Measurements from ENCODE around the gene HDGF. TPM values are rescaled to one million over a fixed set of nuclear protein-coding genes. Genes with fewer than 3 reads are reported as not detected.

HDGF gene
- total RNA-seq, 1 donor from 2014 or later = 131 TPM

DNA sequence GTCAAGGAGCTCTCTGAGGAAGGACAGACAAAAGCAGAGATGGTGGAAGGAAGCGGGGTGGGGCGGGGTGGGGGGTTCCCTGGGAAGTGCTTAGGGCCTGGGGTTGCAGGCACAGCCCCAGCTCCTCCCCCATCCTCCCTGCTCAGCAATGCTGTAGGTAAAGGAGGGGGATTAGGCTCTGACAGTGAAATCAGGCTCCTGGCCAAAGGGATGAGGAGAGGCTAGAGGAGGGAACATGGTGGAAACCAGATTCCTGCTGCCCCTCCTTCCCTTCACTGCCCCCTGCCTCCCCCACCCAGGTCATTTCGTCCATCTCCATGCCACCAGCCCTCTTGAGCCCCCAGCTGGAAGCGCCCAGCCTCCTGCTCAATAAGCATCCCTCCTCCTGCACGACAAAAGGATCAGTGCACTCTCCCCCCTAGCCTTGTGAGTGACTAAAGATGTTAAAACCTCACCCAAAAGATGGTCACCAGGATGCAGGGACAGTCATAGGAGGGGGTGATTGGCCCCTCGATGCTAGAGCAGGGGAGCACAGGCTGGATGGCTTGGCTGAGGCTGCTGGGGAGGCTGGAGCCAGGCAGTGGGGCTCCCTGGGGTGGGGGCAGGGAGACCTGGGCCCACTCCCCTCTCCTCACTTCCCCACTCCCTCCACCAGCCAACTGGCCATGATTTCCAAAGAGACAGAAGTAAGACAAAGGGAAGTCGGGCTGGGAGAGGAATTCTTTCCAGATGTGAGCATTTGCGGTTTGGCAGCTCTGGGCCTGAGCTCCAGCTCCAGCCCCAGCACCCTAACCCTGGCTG, 43.9 kb downstream of the HDGF start:
- intact Hi-C loops (cut with DNase I) = no loop called here
- DNase-seq (ENCODE audit: low spot score) = no peak

DNA sequence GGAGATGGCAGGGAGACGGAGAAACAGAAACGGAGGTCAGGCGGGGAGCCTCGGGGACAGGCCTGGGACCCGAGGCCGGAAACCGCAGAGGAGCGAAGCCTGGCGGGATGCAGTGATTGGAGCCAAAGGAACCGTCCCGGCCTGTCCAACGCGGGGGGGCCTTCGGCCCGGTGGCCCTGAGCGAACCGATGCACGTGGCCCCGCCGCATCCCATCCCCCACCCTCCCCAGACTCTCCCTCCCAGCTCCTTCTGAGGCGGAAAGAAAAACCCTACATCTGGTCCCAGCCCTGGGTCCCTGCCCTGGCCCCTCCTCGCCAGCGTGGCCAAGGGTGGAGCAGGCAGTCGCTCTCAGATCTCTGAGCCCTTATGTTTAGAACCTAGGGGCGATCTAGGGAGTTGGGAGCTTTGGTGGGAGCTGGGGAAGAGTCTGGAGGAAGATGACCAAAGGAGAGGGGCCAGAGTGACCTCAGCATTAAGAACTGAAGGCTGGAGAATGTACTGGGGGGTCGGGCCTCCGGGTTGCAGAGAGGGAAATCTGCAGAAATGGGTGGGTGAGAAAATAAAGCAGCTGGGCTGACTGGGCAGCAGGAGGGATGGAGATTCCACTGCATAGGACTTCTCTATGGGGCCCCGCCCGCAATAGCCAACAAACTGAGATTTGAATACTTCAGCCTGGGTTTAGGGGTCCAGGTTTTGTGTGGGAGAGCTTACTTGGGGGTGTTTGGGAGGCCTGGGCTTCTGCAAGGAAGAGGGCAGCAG, 44.6 kb downstream of the HDGF start:
- intact Hi-C loops (cut with DNase I) = no loop called here
- no peak for DNase-seq (ENCODE audit: low spot score)

DNA sequence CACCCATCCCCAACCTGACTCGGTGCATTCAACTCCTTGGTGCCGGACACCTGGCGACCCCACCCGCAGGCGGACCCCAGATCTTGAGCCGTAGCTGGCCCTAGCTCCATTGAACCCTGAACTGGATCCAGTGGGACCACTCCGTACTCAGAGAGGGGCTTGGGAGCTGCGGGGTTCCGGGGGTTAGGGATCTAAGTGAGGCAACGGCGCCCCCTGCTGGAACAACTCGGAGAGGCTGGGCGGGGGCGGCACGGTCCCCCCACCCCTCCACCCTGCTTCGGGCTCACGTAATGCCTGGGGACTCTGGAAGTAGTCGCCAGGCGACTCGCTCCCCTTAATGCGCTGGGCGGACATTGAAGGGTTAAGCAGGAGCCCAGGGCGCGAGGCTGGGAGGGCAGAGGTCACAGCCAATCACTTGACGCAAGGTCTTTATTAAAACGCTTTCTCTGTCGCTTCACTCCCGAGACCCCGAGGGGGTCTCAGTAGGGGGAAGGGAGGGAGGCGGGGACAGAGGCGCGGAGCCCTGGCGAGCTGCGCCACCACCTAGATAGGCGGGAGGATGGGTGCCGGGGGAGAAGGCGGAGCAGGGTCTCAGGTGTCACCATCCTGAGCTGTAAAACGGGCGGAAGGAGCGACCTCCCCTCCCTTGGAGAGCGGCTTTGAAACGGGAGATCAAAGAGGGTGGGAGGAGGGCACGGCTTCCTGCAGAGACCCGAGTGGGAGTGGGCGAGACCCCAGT, 45.4 kb downstream of the HDGF start:
- no peak for DNase-seq (ENCODE audit: low spot score)
- intact Hi-C loops (cut with DNase I) = no loop called here

GRCh38 chr1:156705321-156705917, 46.1 kb downstream of the HDGF start, which contains the start of gene CRABP2:
Gene CRABP2 (minus strand): TSS chr1:156705583. CDS start chr1:156705446, 137 bp downstream.
- intact Hi-C loops (cut with DNase I) = no loop called here
- DNase-seq (ENCODE audit: low spot score) = no peak

- DNase-seq (ENCODE audit: low spot score) = no peak
These were observed 46.5 kb downstream of the HDGF start for GRCh38 chr1:156704930-156705320.

DNA sequence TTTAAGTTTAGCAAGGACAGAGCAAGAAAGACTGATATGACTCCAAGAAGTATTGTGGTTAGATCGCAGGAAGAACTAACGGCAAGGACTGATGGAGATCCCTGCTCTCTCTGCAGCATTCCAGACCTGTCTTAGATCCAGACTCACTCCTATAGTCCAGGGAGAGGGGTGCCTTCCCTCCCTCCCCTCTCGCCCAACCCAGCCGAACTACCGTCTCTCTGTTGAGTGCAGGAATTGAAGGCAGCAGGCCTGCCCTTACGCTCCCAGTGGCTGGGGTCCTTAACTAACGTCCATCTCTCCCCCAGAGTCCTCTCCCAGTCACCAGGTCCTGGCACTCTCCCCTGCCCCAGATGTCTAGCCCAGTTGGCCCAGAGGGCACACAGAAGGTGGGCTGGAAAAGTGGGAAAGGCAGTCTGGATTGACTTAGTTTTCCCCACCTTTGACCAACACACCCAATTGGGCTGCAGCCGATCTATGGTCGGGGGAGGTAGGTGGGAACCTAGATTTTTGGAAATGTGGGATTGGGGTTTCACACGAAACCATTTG, 47.2 kb downstream of the HDGF start:
- DNase-seq (ENCODE audit: low spot score) = no peak
- intact Hi-C loops (cut with DNase I) = no loop called here

More at GRCh38 chr1:156704930-156705320, 46.5 kb downstream of the HDGF start:
- intact Hi-C loops (cut with DNase I) = no loop called here

DNA sequence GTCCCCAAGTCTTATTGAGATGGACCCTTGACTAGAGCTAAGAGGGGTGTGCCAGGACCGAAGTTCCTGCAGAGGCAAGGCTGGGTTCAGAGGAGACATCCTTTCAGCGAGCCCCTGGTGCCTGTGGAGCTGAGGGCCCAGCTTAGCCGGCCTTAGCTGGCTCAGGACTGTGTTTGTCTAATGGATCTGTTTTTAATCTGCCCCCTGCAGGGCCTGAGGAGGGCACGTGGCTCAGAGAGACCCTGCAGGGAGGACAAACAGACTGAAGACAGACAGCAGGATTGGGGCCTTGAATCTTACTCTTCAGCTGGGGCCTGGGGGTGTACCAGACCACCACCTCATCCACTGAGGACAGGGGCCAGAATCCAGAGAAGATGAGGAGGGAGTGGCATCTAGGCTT, 47.7 kb downstream of the HDGF start:
- no peak for DNase-seq (ENCODE audit: low spot score)
- intact Hi-C loops (cut with DNase I) = no loop called here

DNA sequence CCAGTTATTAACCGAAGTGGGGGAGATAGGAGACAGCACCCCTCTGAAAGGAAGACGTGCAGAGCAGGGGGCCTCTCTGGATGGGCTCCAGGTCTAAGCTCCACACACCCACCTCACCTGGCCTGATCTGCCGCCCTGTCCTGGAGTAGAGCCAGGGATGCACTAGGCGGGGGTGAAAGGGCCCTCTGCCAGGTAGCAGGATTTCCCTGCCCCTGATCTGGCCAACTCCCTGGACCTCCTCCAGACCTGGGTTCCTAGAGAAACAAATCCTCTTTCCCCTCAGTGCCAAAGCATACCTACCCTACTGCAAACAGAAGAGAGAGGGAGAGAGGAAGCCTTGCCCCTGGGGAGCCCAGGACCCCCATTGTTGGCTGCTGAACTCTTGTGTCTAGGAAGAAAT, 48.1 kb downstream of the HDGF start:
- no peak for DNase-seq (ENCODE audit: low spot score)
- intact Hi-C loops (cut with DNase I) = no loop called here

- DNase-seq (ENCODE audit: low spot score) = no peak
- intact Hi-C loops (cut with DNase I) = no loop called here
These were observed 50.5 kb downstream of the HDGF start for GRCh38 chr1:156700736-156701531.

DNA sequence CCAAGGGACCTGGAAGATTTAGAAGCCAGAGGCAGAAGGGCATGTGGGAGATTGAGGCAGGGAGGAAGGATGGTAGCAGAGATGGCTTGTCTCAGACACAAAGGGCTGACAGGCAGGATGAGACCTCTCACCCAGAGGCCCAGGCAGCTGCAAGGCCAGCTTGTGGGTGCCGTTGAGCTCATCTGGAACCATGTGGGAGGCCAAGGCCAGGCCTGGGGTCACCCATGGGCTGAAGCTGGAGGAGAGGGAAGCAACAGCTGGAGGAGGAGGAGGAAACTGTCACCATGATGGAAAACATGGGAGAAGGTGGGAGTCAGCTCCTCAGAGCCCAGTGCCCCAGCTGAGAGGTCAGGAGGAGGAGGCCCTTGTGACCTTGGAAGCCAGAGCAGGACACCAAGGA, 52.5 kb downstream of the HDGF start:
- DNase-seq (ENCODE audit: low spot score) = no peak
- intact Hi-C loops (cut with DNase I) = loop anchor here (10.0 kb wide), 2 partner anchors 156 to 186 kb away; partner anchors contain the start of gene INSRR

- intact Hi-C loops (cut with DNase I) = loop anchor here (10.0 kb wide), 2 partner anchors 157 to 187 kb away; partner anchors contain the start of gene INSRR
- no peak for DNase-seq (ENCODE audit: low spot score)
These were observed 54.0 kb downstream of the HDGF start for GRCh38 chr1:156697481-156697880.

- DNase-seq (ENCODE audit: low spot score) = no peak
- intact Hi-C loops (cut with DNase I) = loop anchor here (10.0 kb wide), 2 partner anchors 158 to 188 kb away; partner anchors contain the start of gene INSRR
These were observed 54.7 kb downstream of the HDGF start for GRCh38 chr1:156696755-156697154.

GRCh38 chr1:156694690-156694962, 56.8 kb downstream of the HDGF start:
- intact Hi-C loops (cut with DNase I) = loop anchor here (10.0 kb wide), 2 partner anchors 160 to 190 kb away; partner anchors contain the start of gene INSRR
- no peak for DNase-seq (ENCODE audit: low spot score)

DNA sequence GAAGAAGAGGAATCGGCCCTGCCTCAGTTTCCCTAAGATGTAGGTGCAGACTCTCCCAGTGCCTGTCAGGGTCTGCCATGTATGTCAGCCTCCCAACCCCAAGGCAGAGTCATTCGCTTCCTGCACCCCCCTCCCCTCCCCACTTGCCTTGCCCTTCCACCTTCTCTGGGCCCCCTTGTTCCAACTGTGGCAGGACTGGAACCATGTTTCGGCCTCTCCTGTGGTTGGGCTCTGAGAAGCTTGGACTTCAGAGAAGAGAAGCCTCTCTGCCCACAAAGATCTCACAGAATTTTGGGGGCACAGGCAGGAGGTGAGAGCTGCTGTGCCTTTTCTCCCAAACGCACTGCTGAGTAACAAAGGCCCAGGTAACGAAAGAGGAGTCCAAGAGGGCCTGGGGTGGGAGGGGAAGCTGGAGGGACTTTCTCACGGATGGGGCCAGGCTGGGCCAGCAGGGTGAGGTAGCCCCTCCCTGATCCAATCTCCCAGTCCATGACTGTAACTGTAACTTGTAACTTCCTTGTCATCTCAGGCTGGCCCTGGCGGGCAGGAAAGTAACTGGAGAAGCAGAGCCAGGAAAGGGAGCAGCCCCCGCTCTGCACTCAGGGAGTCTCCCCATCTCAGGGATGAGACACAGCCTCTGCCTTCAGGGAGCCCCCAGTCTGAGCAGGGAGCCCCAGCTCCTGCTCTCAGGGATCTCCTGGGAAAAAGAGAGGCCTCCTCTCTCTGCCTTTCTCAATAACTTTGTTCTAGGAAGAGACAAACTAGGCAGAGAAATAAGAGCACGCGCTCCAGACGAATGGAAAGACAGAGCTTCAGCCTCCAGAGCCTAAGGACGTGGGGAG, 57.4 kb downstream of the HDGF start:
- no peak for DNase-seq (ENCODE audit: low spot score)
- intact Hi-C loops (cut with DNase I) = loop anchor here (10.0 kb wide), 2 partner anchors 161 to 191 kb away; partner anchors contain the start of gene INSRR

DNA sequence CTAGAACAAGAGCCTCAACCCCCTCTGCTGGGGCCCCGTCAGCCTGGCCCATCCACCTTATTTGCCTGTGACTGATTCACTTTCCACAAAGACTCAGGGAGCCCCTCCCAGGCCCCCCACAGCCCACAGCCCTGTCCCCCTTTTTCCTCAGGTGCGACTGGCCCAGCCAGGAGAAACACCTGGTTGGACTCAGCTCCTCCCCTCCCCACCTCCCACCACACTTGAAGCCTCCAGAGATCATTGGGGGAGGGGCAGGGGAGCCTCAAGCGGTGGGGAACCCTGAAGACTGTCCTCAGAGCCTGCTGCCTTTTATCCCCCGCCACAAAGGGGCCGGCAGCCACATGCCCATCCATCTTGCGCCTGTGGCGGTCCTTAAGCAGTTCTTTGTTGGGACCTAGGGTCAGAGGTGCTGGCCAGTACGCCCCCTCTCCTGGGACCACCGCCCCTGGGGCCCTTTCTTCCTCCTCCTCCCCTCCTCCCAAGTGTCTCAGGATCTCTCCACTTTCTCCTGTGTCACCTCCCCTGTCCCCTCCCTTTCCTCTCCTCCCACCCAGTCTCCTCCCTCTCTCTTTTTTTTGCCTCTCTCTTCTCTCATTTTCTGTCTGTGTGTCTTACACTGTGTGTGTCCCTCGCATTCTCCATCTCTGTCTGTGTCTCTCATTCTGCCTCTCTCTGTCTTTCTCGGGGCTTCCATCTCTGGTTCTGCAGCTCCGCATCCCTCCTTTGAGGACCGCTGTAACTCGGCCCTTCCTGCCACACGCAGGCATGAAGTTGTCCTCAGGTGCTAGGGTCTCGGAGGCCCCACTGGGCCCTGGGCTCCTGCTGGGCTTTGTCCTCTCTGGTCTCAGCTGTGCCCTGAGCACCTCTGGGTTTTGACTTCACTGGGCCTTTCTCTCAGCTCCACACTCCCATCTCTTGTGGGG, 58.3 kb downstream of the HDGF start:
- intact Hi-C loops (cut with DNase I) = loop anchor here (10.0 kb wide), 2 partner anchors 162 to 192 kb away; partner anchors contain the start of gene INSRR
- no peak for DNase-seq (ENCODE audit: low spot score)

DNA sequence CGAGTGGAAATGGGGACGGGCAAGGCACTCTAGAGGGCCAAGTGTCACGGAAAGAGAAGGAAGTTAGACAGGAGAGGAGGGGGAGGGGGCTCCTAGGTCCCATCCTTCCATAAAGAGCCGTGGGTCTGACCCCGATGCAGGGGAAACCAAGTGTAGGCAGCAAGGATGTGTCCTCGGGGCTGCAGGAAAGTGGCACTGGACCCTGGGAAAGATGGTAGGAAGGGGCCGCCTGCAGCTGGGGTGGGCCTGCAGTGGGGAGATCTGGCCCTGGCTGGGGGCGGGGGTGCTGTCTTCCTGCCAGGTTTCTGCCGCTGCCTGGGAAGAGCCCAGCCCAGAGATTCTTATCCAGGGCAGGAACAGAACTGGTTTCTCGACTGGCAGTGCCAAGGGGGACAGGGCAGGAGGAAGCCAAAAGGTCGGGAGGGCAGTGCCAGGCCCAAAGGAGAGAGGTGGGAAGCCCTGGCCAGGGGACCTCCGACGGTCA, 59.0 kb downstream of the HDGF start:
- DNase-seq (ENCODE audit: low spot score) = no peak
- intact Hi-C loops (cut with DNase I) = loop anchor here (10.0 kb wide), 2 partner anchors 162 to 192 kb away; partner anchors contain the start of gene INSRR

Data from cardiac septum (tissue), 1 donor.